HG03280 (cell line): ENCODE data around the gene ROPN1L.

Source experiments
- ATAC-seq: cut with Tn5 transposase; IDR thresholded peaks from one replicate; pipeline ENCODE4 v1.9.1; 2021; ENCODE audit warnings: mild to moderate bottlenecking, moderate library complexity; ENCODE audit not compliant: unreplicated experiment

ROPN1L gene

GRCh38 chr5:10456583-10457420, 15.1 kb downstream of the ROPN1L start:
- no peak for ATAC-seq

- no peak for ATAC-seq
Measured at GRCh38 chr5:10457682-10458574, 16.2 kb downstream of the ROPN1L start.

DNA sequence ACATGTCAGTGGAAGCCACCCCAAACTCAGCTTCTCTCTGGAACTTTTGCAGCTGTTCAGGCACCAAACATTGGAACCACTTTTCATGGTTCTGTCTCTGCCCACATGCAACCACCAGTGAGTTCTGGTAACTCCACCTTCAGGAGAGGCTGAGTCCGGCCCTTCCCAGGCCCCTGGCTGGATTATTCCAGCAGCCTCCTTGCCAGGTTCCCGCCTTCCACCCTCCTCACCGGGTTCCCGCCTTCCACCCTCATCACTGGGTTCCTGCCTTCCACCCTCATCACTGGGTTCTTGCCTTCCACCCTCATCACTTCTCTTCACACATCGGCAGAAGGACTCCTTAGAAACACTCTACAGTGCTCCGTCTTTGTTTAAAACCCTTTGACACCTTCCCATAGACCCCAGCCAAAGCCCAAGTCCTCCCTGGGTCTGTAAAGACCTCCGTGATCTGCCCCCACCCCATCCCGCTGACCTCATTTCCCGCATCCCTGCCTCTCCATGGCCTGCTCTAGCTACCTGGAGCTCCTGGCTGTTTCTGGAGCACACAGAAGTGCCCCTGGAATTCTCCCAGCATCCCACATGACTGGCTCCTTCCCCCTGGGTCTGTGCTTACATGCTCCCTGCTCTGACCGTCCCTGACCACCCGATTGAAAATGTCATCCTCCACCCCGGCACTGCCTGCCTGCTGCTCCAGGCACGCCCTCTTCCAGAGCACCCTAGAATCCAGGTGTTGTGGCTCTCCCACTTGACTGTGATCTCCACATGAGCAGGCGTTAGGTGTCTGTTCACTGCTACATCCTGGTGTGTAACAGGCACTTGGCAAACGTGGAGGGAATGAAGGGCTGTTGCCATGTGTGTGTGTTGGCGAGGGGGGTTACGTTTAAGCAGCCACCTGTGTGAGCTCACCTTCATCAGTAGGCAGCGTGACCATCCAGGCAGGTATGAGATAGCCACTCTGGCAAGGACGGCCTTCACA, 17.7 kb downstream of the ROPN1L start:
- ATAC-seq: no peak

GRCh38 chr5:10460252-10460906, 18.7 kb downstream of the ROPN1L start:
- ATAC-seq: no peak

DNA sequence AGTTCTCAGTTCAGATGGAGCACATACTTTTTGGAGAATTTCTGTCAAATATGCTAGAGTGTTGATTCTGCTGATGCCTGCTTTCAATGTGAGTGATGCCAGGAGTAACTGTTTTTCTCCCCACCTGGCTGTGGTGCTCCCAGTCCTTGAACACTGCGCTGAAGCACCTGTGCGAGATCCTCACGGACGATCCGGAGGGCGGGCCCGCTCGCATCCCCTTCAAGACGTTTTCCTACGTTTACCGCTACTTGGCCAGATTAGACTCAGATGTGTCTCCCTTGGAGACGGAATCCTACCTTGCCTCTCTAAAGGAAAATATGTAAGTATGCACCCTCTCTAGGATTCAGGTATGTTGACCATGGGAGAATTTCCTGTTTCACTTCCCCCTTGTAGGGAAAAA, 19.4 kb downstream of the ROPN1L start:
- no peak for ATAC-seq

DNA sequence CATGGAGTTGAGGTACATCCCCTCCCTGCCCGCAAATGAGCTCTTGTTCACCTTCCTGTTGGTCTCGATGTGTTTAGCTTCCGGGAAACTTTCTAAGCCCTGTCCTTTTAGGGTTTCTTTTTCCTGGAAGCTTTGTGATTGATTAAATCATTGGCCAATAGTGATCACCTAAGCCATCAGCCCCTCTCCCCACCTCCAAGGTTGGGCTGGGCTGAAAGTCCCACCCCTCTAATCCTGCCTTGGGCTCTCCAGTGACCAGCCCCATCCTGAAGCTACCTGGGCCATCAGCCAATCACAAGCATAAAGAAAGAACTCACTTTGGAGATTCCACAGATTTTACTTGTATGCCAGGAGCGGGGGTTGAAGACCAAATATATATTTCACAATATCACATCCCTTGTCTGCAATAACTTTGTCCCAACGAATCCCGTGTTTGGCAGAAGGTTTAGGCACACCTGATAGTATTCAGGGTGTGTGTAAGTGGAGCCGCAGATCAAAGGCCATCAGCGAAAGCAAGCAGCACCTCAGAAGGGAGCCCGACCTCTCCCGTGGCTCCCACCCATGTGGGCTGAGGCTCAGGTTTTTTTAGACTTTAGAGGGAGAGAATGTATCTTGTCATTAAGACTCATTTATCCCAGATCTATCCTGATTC, 20.4 kb downstream of the ROPN1L start:
- ATAC-seq: no peak

DNA sequence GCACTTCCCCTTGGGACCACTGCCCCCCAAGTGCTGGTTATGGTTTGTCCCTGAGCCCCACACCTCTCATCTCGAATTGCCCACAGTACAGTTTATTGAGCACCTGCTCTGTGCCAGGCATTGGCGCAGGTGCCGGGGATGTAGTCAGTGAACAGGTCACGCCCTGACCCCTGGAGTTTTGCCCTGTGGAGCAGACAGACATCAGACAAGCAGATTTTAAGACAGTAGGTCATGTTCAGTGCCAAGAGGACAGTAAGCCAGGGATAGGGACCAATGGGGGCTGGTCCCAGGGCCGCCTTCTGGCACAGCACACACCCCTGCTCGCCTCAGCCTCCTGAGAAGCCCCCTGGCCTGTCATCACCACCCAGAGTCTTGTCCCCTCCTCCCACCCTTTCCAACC, 21.9 kb downstream of the ROPN1L start:
- no peak for ATAC-seq

- no peak for ATAC-seq
Measured at GRCh38 chr5:10464173-10464572, 22.5 kb downstream of the ROPN1L start.

DNA sequence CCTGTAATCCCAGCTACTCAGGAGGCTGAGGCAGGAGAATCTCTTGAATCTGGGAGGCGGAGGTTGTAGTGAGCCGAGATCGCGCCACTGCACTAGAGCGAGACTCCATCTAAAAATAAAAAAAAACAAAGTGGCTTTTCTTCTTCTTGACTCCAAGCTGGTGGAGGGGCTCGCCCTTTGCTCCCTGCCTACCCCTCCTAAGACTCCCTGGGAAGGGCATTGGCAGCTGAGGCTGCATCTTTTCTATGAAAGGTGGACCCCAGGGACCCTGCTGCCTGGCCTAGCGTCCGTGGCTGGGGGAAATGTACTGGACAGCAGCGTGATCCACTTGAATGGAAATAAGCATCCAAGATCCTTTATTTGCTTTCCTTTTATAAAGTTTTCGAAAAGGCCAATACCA, 24.0 kb downstream of the ROPN1L start:
- ATAC-seq: no peak

DNA sequence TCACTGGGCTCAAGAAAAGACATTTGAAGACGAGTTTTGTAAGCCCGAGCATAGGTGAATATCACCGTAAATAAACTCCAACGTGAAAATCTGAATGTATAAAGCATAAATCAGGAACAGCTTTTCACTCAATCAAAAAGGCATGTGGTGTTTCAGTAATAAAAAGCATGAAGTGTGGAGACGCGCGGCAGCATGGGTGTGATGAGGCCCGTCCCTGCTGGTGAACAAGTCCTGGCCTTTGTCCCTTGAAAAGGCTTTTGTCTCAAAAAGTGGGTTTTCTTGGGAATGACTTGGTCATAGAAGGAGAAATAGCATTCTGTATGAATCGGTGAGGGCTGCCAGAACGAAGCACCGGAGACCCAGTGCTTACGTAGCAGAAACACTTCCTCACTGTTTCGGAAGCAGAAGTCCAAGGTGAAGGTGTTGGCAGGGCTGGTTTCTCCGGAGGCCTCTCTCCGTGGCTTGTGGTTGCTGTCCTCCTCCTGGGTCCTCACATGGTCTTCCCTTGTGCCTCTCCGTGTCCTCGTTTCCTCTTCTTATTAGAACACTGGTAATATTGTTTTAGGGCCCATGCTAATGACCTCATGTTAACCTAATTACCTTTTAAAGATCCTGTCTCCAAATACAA, 24.9 kb downstream of the ROPN1L start:
- ATAC-seq: no peak

- no peak for ATAC-seq
Measured at GRCh38 chr5:10467281-10468198, 25.9 kb downstream of the ROPN1L start.

DNA sequence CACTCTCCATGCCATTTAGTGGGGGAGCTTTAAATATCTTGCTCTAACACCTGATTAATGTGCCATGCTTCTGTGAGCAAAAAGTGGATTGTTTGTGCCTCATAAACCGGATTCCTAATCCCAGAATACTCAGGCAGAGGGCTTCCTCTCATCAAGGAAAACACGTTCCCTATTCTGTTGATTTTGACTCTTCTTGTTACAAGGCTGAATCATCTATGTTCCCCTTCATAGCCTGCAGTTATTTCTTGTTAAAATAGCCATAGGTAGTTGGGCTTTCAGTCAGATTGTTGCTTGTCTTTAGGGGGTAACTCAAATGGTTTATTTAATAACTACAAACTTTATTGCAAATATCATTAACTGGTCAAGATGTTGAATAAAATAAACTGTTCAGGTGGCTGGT, 26.6 kb downstream of the ROPN1L start:
- no peak for ATAC-seq

DNA sequence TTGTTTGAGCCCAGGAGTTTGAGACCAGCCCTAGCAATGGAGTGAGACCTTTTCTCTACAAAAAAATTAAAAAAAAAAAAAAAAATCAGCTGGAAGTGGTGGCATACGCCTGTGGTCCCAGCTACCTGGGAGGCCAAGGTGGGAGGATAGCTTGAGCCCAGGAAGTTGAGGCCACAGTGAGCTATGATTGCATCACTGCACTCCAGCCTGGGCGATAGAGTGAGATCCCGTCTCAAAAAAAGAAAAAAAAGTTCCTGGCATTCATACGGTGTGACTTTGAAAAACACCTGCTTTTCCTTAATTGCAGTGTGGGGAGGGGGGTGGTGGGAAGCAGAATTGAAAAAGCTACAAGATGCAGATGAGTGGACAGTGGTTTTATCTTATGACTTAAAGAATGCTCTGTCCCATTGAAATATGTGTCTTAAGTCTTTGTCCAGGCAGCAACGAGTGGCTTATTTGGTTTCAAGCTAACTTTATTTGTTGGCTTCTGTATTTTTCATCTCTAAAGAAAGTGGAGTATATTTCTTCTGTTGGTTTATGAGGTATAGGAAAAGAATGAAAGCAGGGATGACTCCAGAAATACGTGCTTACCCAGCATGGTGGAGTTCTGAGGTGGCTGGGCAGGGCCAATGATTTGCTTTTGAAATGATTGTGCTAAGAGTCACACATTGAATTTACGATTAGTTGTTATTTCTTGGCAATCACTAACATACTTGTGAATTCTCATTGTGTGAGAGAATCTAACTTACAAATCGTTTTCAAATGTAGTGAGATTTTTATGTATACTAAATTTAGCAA, 27.8 kb downstream of the ROPN1L start:
- no peak for ATAC-seq

DNA sequence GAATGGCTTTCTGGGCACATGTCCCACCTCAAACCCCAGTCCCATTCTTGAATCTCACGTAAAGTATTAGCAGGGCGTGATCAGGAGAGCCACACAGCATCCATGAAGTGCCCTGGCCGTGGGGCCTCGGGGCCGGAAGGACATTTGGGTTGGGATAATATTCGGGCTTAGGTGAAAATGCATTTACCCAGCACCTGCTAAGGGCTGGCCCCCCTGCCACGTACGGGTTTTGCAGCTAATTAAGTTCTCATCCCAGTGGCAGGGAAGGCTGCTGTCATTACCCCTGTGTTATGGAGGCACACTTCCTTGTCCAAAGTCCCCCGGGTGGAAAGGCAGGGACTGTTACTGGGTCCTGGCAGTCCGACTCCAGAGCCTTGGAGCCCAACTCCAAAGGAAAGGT, 29.0 kb downstream of the ROPN1L start:
- ATAC-seq: no peak

GRCh38 chr5:10471677-10472076, 30.0 kb downstream of the ROPN1L start:
- no peak for ATAC-seq

DNA sequence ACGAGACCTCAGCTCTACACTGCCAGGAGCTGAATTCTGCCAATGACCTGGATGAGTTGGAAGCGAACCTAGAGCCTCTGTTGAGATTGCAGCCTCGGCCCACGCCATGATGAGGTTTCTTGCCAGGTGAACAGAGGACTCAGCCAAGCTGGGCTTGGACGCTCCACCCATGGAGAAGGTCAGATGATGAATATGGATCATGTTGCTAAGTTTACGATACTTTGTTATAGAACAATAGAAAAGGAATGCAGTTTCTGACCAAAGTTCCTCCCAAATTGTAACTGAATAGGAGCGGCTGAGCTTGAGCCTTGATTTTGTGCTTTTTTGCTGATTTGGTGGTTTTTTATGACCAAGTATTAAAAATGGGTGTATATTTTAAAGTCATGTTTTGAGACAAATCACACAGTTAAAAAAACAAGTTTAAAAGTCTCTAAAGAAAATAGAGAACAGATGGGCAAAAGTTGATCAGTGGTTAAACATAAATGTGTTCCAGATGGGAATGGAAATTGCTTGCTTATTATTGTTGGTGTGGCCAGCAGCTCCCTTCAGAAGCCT, 32.9 kb downstream of the ROPN1L start:
- no peak for ATAC-seq
